GM19324 (cell line): Measurements from ENCODE around the gene FAM120A.
A peak's percentile ranks its signal among the peaks of the same experiment; 100 is the strongest.

Experiments
- ATAC-seq: cut with Tn5 transposase; IDR thresholded peaks from one replicate; pipeline ENCODE4 v1.9.1; 2021; ENCODE audit warnings: mild to moderate bottlenecking, moderate library complexity; ENCODE audit not compliant: unreplicated experiment, low FRiP score

The FAM120A gene

DNA sequence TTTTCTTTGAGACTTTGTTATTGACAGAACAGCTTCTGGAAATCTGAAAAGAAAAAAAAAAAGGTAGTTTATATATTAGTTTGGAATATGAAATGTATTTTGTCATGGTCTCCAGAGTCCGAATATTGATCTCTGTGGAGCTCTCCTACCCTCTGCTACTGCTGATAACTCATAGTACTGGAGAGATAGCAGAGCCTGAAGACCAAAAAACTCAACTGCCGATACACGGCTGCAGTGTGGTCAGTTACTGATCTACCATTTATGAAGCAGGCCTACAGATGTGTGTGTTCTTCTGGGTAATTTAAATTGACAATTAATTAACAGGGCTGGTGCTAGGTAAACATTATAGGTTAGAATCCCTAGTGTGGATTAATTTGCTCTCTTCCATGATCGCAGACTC, 3.8 kb upstream of the FAM120A start:
- ATAC-seq: no peak

- peak; percentile 19 for ATAC-seq
These were observed 594 bp downstream of the FAM120A start for GRCh38 chr9:93451849-93452709.

GRCh38 chr9:93452710-93453046, 1.2 kb downstream of the FAM120A start:
- ATAC-seq: no peak

GRCh38 chr9:93453047-93453914, 1.8 kb downstream of the FAM120A start, which contains the start of gene FAM120AOS:
TSS of gene FAM120AOS (minus strand) at chr9:93453581. CDS start at chr9:93452709, 872 bp downstream.
- ATAC-seq: peak; percentile 67

DNA sequence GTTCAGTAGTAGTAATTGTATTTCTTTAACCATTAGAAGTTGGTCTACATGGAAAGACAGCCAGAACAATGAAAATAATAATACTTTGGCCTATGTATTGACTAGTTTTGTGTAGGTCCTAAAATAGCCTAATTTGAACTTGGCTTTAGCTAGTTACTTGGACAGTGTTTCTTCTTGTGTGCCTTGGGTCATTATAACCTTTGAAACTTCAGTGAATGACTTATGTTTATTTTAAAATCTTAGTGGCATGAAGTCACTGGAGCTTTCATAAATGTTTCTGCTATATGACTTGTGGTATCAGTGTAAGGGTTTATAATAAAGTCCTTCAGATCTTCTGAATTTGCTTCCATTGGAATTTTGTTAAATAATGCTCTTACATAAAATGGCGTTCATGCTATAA, 4.5 kb downstream of the FAM120A start:
- no peak for ATAC-seq

- no peak for ATAC-seq
These were observed 5.0 kb downstream of the FAM120A start for GRCh38 chr9:93456504-93456903.

- no peak for ATAC-seq
These were observed 5.5 kb downstream of the FAM120A start for GRCh38 chr9:93457006-93457405.

GRCh38 chr9:93458712-93459111, 7.2 kb downstream of the FAM120A start:
- no peak for ATAC-seq

DNA sequence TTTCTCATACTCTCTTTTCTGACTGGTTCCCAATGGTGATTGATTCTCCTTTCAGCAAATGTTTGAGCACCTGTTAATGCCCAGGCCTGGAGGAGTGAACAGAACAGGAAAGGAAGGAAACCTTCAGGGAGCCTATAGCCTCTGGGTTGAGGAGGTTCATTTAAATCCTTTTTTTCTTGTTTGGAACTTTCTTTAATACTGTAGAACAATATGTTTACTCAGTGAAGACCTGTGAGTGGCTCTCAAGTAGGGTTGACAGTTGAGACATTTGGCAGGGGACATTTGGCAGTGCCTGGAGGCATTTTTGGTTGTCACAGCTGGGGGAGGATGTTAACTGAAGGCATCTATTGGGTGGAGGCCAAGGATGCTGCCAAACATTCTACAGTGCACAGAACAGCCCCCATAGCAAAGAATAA, 8.0 kb downstream of the FAM120A start:
- ATAC-seq: no peak

GRCh38 chr9:93460689-93461413, 9.4 kb downstream of the FAM120A start:
- ATAC-seq: no peak

- no peak for ATAC-seq
These were observed 9.9 kb downstream of the FAM120A start for GRCh38 chr9:93461414-93461743.

- ATAC-seq: no peak
These were observed 10.3 kb downstream of the FAM120A start for GRCh38 chr9:93461821-93462220.

DNA sequence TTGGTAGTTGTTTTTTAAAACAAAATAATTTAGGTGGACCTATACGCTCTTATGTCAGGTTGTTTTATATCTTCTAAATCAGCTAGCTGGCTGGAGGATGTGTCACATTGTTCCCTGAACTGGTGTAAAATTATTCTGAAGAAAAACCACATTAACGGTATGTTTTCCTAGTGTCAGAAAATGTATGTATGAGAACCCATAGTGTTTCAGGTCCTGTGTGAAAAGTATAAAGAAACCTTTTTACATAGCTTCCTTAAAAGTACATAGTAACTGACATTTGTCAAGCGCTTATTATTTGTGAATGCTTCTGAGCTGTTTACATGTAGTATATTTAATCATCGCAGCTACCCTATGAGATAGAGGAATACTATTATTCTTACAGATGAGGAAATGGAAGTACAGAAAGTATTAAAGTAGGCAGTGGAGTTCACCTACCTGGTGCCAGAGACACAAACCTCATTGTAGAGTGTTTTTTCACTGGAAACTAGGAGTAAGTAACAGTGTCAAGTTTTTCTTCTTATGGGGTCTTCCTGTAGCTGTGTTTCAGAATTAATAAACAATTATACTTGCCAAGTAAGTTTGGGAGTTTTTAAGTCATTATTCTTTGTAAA, 12.3 kb downstream of the FAM120A start:
- no peak for ATAC-seq

DNA sequence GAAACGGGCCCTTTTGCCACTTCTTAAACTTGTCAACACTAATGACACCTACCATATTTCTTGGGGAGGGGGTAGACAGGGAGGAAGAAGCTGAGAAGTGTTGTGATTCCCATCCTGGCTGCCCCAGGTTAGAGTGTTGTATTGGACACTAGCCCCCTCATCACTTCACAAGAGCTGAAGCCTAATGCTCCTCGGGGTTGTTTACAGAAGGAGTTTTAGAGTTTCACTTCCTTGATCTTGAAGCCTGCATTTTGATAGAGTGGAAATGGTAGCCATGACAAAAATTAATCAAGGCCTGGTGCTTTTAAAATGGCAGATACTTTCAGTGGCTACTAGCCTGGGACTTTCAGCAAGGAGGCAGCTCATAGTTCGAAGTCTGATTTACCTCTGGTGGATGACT, 12.9 kb downstream of the FAM120A start:
- ATAC-seq: no peak

GRCh38 chr9:93464876-93465275, 13.4 kb downstream of the FAM120A start:
- no peak for ATAC-seq

GRCh38 chr9:93465855-93466254, 14.4 kb downstream of the FAM120A start:
- no peak for ATAC-seq

- ATAC-seq: no peak
These were observed 15.1 kb downstream of the FAM120A start for GRCh38 chr9:93466416-93467061.

- no peak for ATAC-seq
These were observed 15.6 kb downstream of the FAM120A start for GRCh38 chr9:93467062-93467416.

- ATAC-seq: no peak
These were observed 16.0 kb downstream of the FAM120A start for GRCh38 chr9:93467462-93467861.

DNA sequence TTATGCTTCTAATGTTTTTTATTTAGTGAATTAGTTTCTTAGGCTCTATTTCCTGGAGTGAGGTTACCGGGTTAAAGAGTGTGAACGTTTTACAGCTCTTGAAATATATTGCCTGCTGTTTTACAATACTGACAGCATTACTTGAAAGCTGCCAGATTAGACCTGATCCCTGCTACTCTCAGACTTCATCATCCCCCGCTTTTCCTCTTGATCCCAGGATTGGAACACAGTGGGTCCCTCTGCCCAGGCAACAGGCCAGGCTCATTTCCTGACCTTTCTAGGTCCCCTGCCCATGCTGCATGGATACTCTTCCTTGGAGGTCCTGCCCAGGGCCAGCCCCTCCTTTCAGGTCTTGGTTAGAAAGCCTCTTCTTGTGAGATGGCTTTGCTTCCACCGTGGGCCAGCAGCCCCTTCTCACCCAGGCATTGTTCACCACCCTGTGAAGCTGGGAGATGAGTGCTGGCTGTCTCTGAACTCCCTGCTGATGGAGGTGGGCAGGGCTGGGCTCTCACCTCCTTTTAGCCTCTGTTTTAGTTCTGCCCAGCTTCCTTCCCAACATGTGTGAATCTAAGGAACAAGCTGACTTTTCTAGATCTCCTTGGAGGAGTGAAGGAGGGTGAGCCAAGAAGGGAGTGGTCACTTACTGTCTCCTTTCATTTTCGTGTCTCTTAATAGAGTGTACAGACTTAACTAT, 17.4 kb downstream of the FAM120A start:
- no peak for ATAC-seq
